Natural killer cell treated with Interleukin-12 subunit alpha and Interleukin-12 subunit beta and Interleukin-15 and Interleukin-18, amount 100 ng/mL, for 72 hours (primary cell): ENCODE results near the gene ARHGEF16. TPM values are rescaled to one million over a fixed set of nuclear protein-coding genes. Genes with fewer than 3 reads are reported as not detected.

Experiments used
- ATAC-seq, 2 donors: fragments of 150-1000 bp; cut with Tn5 transposase in 1 of 2; sonication (Bioruptor Pico), chemical (Tn5 transposase) in 1 of 2; 2 replicates each; pipeline ENCODE4 v1.10.0; 2021
- DNase-seq: peaks from one replicate; pipeline ENCODE4 v3.0.0; 2022; ENCODE audit warnings: low spot score
- H3K27ac Mint-ChIP-seq, 2 donors: 1 replicate in 1 of 2; 2 replicates in 1 of 2; pipeline ENCODE4 v1.8.0; 2022; ENCODE audit warnings: mixed read lengths in 2 of 2, mild to moderate bottlenecking in 1 of 2, moderate library complexity in 1 of 2
- H3K27me3 Mint-ChIP-seq, 2 donors: 1 replicate in 1 of 2; 2 replicates in 1 of 2; pipeline ENCODE4 v1.8.0; 2022; ENCODE audit warnings: mixed read lengths in 2 of 2
- H3K36me3 Mint-ChIP-seq: one replicate; pipeline ENCODE4 v1.8.0; 2022; ENCODE audit warnings: mixed read lengths
- H3K4me1 Mint-ChIP-seq, 2 donors: 1 replicate in 1 of 2; 2 replicates in 1 of 2; pipeline ENCODE4 v1.8.0; 2022; ENCODE audit warnings: low read depth in 2 of 2, mixed read lengths in 2 of 2, mild to moderate bottlenecking in 1 of 2
- H3K4me3 Mint-ChIP-seq: one replicate; pipeline ENCODE4 v1.8.0; 2022; ENCODE audit warnings: mixed read lengths
- H3K9me3 Mint-ChIP-seq: 2 replicates; pipeline ENCODE4 v1.8.0; 2022; ENCODE audit warnings: mixed read lengths
- total RNA-seq, 2 donors: library from RNA; stranded (reverse); gene quantifications; one replicate each; pipeline ENCODE4 v1.2.3, GENCODE V29; 2022

ARHGEF16 gene
- total RNA-seq, 2 donors from 2014 or later: not detected

- DNase-seq (no peak), ATAC-seq (no peak)
- Mint-ChIP-seq H3K27ac (no peak overlapping the region), H3K9me3 (no peaks in the 10 kb centered on the region), H3K4me1 (peaks cover 0 to 2% of the 10 kb centered on the region in 2 donors), H3K27me3 (no peaks in the 10 kb centered on the region), H3K36me3 (no peaks in the 10 kb centered on the region), H3K4me3 (no peak overlapping the region)
Observed at GRCh38 chr1:3459940-3460671, 5.6 kb downstream of the ARHGEF16 start.

GRCh38 chr1:3460672-3461131, 6.2 kb downstream of the ARHGEF16 start:
- H3K27ac Mint-ChIP-seq: no peak overlapping the region
- no peaks in the 10 kb centered on the region for H3K4me1 Mint-ChIP-seq
- no peak overlapping the region for H3K4me3 Mint-ChIP-seq
- H3K9me3 Mint-ChIP-seq: no peaks in the 10 kb centered on the region
- H3K27me3 Mint-ChIP-seq: no peaks in the 10 kb centered on the region
- ATAC-seq: no peak
- no peak for DNase-seq
- H3K36me3 Mint-ChIP-seq: no peaks in the 10 kb centered on the region

- ATAC-seq (no peak), DNase-seq (no peak)
- Mint-ChIP-seq H3K27ac (no peak overlapping the region), H3K36me3 (no peaks in the 10 kb centered on the region), H3K4me1 (no peaks in the 10 kb centered on the region), H3K9me3 (no peaks in the 10 kb centered on the region), H3K27me3 (no peaks in the 10 kb centered on the region), H3K4me3 (no peak overlapping the region)
Observed at GRCh38 chr1:3461238-3461933, 6.9 kb downstream of the ARHGEF16 start.

- DNase-seq (no peak), ATAC-seq (no peak)
- Mint-ChIP-seq H3K4me1 (no peaks in the 10 kb centered on the region), H3K36me3 (no peaks in the 10 kb centered on the region), H3K27ac (no peak overlapping the region), H3K9me3 (no peaks in the 10 kb centered on the region), H3K27me3 (no peaks in the 10 kb centered on the region), H3K4me3 (no peak overlapping the region)
Observed at GRCh38 chr1:3461934-3462275, 7.4 kb downstream of the ARHGEF16 start.

- no peak for DNase-seq
- no peaks in the 10 kb centered on the region for H3K9me3 Mint-ChIP-seq
- no peak overlapping the region for H3K27ac Mint-ChIP-seq
- no peak for ATAC-seq
- H3K27me3 Mint-ChIP-seq: no peaks in the 10 kb centered on the region
- H3K4me1 Mint-ChIP-seq: no peaks in the 10 kb centered on the region
- H3K36me3 Mint-ChIP-seq: no peaks in the 10 kb centered on the region
- no peak overlapping the region for H3K4me3 Mint-ChIP-seq
Observed at GRCh38 chr1:3462356-3463012, 8.0 kb downstream of the ARHGEF16 start.

- ATAC-seq: no peak
- Mint-ChIP-seq H3K27me3 (no peaks in the 10 kb centered on the region), H3K9me3 (no peaks in the 10 kb centered on the region), H3K27ac (no peak overlapping the region), H3K4me1 (no peaks in the 10 kb centered on the region), H3K4me3 (no peak overlapping the region), H3K36me3 (no peaks in the 10 kb centered on the region)
- DNase-seq: no peak
Observed at GRCh38 chr1:3463013-3463385, 8.5 kb downstream of the ARHGEF16 start.

GRCh38 chr1:3463408-3463863, 9.0 kb downstream of the ARHGEF16 start:
- Mint-ChIP-seq H3K4me1 (no peaks in the 10 kb centered on the region), H3K27ac (no peak overlapping the region), H3K27me3 (no peaks in the 10 kb centered on the region), H3K9me3 (no peaks in the 10 kb centered on the region), H3K4me3 (no peak overlapping the region), H3K36me3 (no peaks in the 10 kb centered on the region)
- DNase-seq (no peak), ATAC-seq (no peak)

- no peaks in the 10 kb centered on the region for H3K36me3 Mint-ChIP-seq
- DNase-seq (no peak), ATAC-seq (no peak)
- H3K27me3 Mint-ChIP-seq: no peaks in the 10 kb centered on the region
- no peaks in the 10 kb centered on the region for H3K4me1 Mint-ChIP-seq
- no peaks in the 10 kb centered on the region for H3K9me3 Mint-ChIP-seq
- H3K4me3 Mint-ChIP-seq: no peak overlapping the region
- H3K27ac Mint-ChIP-seq: no peak overlapping the region
Observed at GRCh38 chr1:3463891-3464648, 9.6 kb downstream of the ARHGEF16 start.

GRCh38 chr1:3464649-3465025, 10.2 kb downstream of the ARHGEF16 start:
- Mint-ChIP-seq H3K4me3 (no peak overlapping the region), H3K36me3 (no peaks in the 10 kb centered on the region), H3K27ac (no peak overlapping the region), H3K27me3 (no peaks in the 10 kb centered on the region), H3K4me1 (no peaks in the 10 kb centered on the region), H3K9me3 (no peaks in the 10 kb centered on the region)
- DNase-seq (no peak), ATAC-seq (no peak)

- no peaks in the 10 kb centered on the region for H3K9me3 Mint-ChIP-seq
- no peak overlapping the region for H3K27ac Mint-ChIP-seq
- ATAC-seq (no peak), DNase-seq (no peak)
- peaks cover 0 to under 1% of the 10 kb centered on the region in 2 donors for H3K4me1 Mint-ChIP-seq
- no peak overlapping the region for H3K4me3 Mint-ChIP-seq
- no peaks in the 10 kb centered on the region for H3K27me3 Mint-ChIP-seq
- no peaks in the 10 kb centered on the region for H3K36me3 Mint-ChIP-seq
Observed at GRCh38 chr1:3465091-3465934, 10.8 kb downstream of the ARHGEF16 start.

- H3K27me3 Mint-ChIP-seq: no peaks in the 10 kb centered on the region
- no peaks in the 10 kb centered on the region for H3K36me3 Mint-ChIP-seq
- DNase-seq: no peak
- ATAC-seq: no peak
- H3K27ac Mint-ChIP-seq: no peak overlapping the region
- no peaks in the 10 kb centered on the region for H3K9me3 Mint-ChIP-seq
- no peak overlapping the region for H3K4me3 Mint-ChIP-seq
- H3K4me1 Mint-ChIP-seq: peaks cover 0 to 3% of the 10 kb centered on the region in 2 donors
Observed at GRCh38 chr1:3465935-3466321, 11.5 kb downstream of the ARHGEF16 start.

GRCh38 chr1:3466366-3467075, 12.1 kb downstream of the ARHGEF16 start:
- H3K27ac Mint-ChIP-seq: no peak overlapping the region
- H3K9me3 Mint-ChIP-seq: no peaks in the 10 kb centered on the region
- DNase-seq (no peak), ATAC-seq (no peak)
- no peaks in the 10 kb centered on the region for H3K36me3 Mint-ChIP-seq
- H3K27me3 Mint-ChIP-seq: no peaks in the 10 kb centered on the region
- no peak overlapping the region for H3K4me3 Mint-ChIP-seq
- H3K4me1 Mint-ChIP-seq: peaks cover 0 to 3% of the 10 kb centered on the region in 2 donors
